GM23338 (cell line): Measurements from ENCODE around the gene VIL1.

Source experiments
- CREB1 ChIP-seq: fragments of 250-450 bp; sonication (Bioruptor Pico); IDR thresholded peaks from 2 replicates; pipeline ENCODE4 v1.5.0; 2020; ENCODE audit warnings: low read depth, mild to moderate bottlenecking, moderate library complexity
- POLR2AphosphoS5 ChIP-seq: IDR thresholded peaks from 2 replicates; pipeline ENCODE4 v1.6.1; 2016; ENCODE audit warnings: antibody characterized with exemption, low read depth
- TF ChIP-seq, protein P1 (sequence below), 2 experiments: fragments of 200-600 bp in 1 of 2; sonication (generic) in 1 of 2; conservative IDR thresholded peaks; 2 replicates each; pipeline versions ENCODE4 v1.5.1 to v1.6.1; 2016 to 2017; ENCODE audit warnings: antibody characterized with exemption in 2 of 2, low read depth in 2 of 2, mild to moderate bottlenecking in 2 of 2, moderate library complexity in 1 of 2
- TF ChIP-seq, protein P2 (sequence below): IDR thresholded peaks from one replicate; pipeline ENCODE4 v1.6.1; 2018; ENCODE audit warnings: antibody characterized with exemption; ENCODE audit not compliant: unreplicated experiment

DNA sequence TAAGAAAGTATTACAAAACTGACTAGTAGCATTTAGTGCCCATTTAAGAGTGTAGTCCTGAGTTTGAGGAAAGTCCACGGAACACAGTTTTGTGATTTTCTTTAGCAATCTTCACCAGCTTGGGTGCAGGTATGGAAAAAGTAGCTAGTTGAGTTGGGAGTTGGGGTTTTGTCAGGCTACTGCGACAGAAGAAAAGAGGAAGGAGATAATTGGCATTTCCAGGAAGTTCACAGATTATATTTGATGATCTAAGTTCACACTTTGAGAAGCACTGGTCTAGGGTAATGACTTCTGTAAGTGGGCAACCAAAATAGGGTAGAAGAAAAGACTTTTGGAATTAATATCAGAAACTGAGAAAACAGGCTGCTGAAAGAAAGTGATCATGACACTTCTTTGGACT, 52.1 kb downstream of the VIL1 start:
- TF ChIP-seq, protein P1, sequence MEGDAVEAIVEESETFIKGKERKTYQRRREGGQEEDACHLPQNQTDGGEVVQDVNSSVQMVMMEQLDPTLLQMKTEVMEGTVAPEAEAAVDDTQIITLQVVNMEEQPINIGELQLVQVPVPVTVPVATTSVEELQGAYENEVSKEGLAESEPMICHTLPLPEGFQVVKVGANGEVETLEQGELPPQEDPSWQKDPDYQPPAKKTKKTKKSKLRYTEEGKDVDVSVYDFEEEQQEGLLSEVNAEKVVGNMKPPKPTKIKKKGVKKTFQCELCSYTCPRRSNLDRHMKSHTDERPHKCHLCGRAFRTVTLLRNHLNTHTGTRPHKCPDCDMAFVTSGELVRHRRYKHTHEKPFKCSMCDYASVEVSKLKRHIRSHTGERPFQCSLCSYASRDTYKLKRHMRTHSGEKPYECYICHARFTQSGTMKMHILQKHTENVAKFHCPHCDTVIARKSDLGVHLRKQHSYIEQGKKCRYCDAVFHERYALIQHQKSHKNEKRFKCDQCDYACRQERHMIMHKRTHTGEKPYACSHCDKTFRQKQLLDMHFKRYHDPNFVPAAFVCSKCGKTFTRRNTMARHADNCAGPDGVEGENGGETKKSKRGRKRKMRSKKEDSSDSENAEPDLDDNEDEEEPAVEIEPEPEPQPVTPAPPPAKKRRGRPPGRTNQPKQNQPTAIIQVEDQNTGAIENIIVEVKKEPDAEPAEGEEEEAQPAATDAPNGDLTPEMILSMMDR (conservative IDR thresholded peaks at IDR 0.05; ENCODE audit: low read depth in 2 of 2), result no peak
- TF ChIP-seq POLR2AphosphoS5 (no peak), CREB1 (CRISPR knock-in tag) (no peak)
- TF ChIP-seq, protein P2, sequence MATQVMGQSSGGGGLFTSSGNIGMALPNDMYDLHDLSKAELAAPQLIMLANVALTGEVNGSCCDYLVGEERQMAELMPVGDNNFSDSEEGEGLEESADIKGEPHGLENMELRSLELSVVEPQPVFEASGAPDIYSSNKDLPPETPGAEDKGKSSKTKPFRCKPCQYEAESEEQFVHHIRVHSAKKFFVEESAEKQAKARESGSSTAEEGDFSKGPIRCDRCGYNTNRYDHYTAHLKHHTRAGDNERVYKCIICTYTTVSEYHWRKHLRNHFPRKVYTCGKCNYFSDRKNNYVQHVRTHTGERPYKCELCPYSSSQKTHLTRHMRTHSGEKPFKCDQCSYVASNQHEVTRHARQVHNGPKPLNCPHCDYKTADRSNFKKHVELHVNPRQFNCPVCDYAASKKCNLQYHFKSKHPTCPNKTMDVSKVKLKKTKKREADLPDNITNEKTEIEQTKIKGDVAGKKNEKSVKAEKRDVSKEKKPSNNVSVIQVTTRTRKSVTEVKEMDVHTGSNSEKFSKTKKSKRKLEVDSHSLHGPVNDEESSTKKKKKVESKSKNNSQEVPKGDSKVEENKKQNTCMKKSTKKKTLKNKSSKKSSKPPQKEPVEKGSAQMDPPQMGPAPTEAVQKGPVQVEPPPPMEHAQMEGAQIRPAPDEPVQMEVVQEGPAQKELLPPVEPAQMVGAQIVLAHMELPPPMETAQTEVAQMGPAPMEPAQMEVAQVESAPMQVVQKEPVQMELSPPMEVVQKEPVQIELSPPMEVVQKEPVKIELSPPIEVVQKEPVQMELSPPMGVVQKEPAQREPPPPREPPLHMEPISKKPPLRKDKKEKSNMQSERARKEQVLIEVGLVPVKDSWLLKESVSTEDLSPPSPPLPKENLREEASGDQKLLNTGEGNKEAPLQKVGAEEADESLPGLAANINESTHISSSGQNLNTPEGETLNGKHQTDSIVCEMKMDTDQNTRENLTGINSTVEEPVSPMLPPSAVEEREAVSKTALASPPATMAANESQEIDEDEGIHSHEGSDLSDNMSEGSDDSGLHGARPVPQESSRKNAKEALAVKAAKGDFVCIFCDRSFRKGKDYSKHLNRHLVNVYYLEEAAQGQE, result no peak
